Esophagus (tissue), 2 donors: ENCODE data around the gene OR2M2. TPM values are rescaled to one million over a fixed set of nuclear protein-coding genes. Genes with fewer than 3 reads are reported as not detected.

ENCODE experiments used
- H3K27ac ChIP-seq, 2 donors: one replicate each; pipeline ENCODE4 v1.5.1; 2013; ENCODE audit warnings: low read depth in 2 of 2, mild to moderate bottlenecking in 2 of 2, inconsistent platforms in 1 of 2, low read length in 1 of 2, moderate library complexity in 1 of 2
- H3K27me3 ChIP-seq, 2 donors: one replicate each; pipeline ENCODE4 v1.6.1; 2013; ENCODE audit warnings: low read length in 2 of 2, control low read depth in 1 of 2, mild to moderate bottlenecking in 1 of 2; ENCODE audit not compliant: insufficient read depth in 2 of 2, control insufficient read depth in 1 of 2
- H3K36me3 ChIP-seq, 2 donors: one replicate each; pipeline ENCODE4 v1.6.1; 2013; ENCODE audit warnings: low read length in 1 of 2; ENCODE audit not compliant: control insufficient read depth in 2 of 2, insufficient read depth in 2 of 2
- H3K4me1 ChIP-seq, 2 donors: one replicate each; pipeline ENCODE4 v1.6.1; 2013; ENCODE audit warnings: low read length in 1 of 2; ENCODE audit not compliant: control insufficient read depth in 2 of 2, insufficient read depth in 2 of 2
- H3K4me3 ChIP-seq, 2 donors: one replicate each; pipeline ENCODE4 v1.5.1; 2013; ENCODE audit warnings: low read length in 2 of 2, mild to moderate bottlenecking in 2 of 2, low read depth in 1 of 2, moderate library complexity in 1 of 2
- H3K9me3 ChIP-seq, 2 donors: one replicate each; pipeline ENCODE4 v1.6.1; 2013; ENCODE audit warnings: mild to moderate bottlenecking in 2 of 2, low read depth in 1 of 2, low read length in 1 of 2, moderate library complexity in 1 of 2; ENCODE audit not compliant: control insufficient read depth in 2 of 2, insufficient read depth in 1 of 2
- WGBS, 2 donors: extraction: QIAGEN DNeasy Blood & Tissue Kit; methylation state at CpG; one replicate each; pipeline ENCODE4 v1.1.7; 2013; 5-methylcytosine and 5-hydroxymethylcytosine counted together
- polyA plus RNA-seq, 2 donors: library from polyadenylated mRNA; stranded (reverse); fragments of 200-250 nt; gene quantifications; one replicate each; pipeline ENCODE4 v1.2.3, GENCODE V29; 2013
- donor health status: healthy with polysubstance abuse.
- donor health status: Bipolar disorder and iron deficiency.

Gene OR2M2
- polyA plus RNA-seq, 2 donors, result not detected

- no peaks in the 10 kb centered on the region for H3K4me1 ChIP-seq
- no peak overlapping the region for H3K4me3 ChIP-seq
- no peaks in the 10 kb centered on the region for H3K36me3 ChIP-seq
- H3K9me3 ChIP-seq, result peaks cover 0 to 14% of the 10 kb centered on the region in 2 donors
- no peak overlapping the region for H3K27ac ChIP-seq
- 83 to 85% methylated on average over 12 of the region's 12 CpGs for whole genome bisulfite sequencing, 2 donors
- H3K27me3 ChIP-seq, result no peaks in the 10 kb centered on the region
Measured at GRCh38 chr1:248164031-248164430, 10.6 kb upstream of the OR2M2 start.

- Histone ChIP-seq H3K4me3 (no peak overlapping the region), H3K27me3 (no peaks in the 10 kb centered on the region), H3K4me1 (no peaks in the 10 kb centered on the region), H3K27ac (no peak overlapping the region), H3K9me3 (peaks cover 0 to 14% of the 10 kb centered on the region in 2 donors), H3K36me3 (no peaks in the 10 kb centered on the region)
- WGBS, 2 donors, result 89 to 92% methylated on average over 14 of the region's 14 CpGs
Measured at GRCh38 chr1:248165186-248165585, 9.4 kb upstream of the OR2M2 start.

- H3K4me1 ChIP-seq, result no peaks in the 10 kb centered on the region
- H3K4me3 ChIP-seq, result no peak overlapping the region
- no peaks in the 10 kb centered on the region for H3K36me3 ChIP-seq
- H3K9me3 ChIP-seq, result peaks cover 0 to 5% of the 10 kb centered on the region in 2 donors
- 63 to 68% methylated on average over 7 of the region's 7 CpGs for WGBS, 2 donors
- H3K27ac ChIP-seq, result no peak overlapping the region
- H3K27me3 ChIP-seq, result no peaks in the 10 kb centered on the region
Measured at GRCh38 chr1:248183996-248184395, 9.4 kb downstream of the OR2M2 start.

GRCh38 chr1:248187363-248187762, 12.7 kb downstream of the OR2M2 start:
- 66 to 70% methylated on average over 3 of the region's 3 CpGs for WGBS, 2 donors
- Histone ChIP-seq H3K36me3 (no peaks in the 10 kb centered on the region), H3K9me3 (peaks cover 0 to 5% of the 10 kb centered on the region in 2 donors), H3K4me1 (no peaks in the 10 kb centered on the region), H3K27ac (no peak overlapping the region), H3K27me3 (no peaks in the 10 kb centered on the region), H3K4me3 (no peak overlapping the region)

- Histone ChIP-seq H3K9me3 (peaks cover 0 to 5% of the 10 kb centered on the region in 2 donors), H3K27me3 (no peaks in the 10 kb centered on the region), H3K4me1 (no peaks in the 10 kb centered on the region), H3K4me3 (no peak overlapping the region), H3K27ac (no peak overlapping the region), H3K36me3 (no peaks in the 10 kb centered on the region)
- WGBS, 2 donors, result 52 to 60% methylated on average over 11 of the region's 11 CpGs
Measured at GRCh38 chr1:248189026-248189425, 14.4 kb downstream of the OR2M2 start.

GRCh38 chr1:248194117-248194516, 19.5 kb downstream of the OR2M2 start:
- no peaks in the 10 kb centered on the region for H3K27me3 ChIP-seq
- no peaks in the 10 kb centered on the region for H3K36me3 ChIP-seq
- no peaks in the 10 kb centered on the region for H3K9me3 ChIP-seq
- no peak overlapping the region for H3K27ac ChIP-seq
- no peak overlapping the region for H3K4me3 ChIP-seq
- WGBS, 2 donors, result 59 to 71% methylated on average over 1 of the region's 1 CpG
- no peaks in the 10 kb centered on the region for H3K4me1 ChIP-seq

GRCh38 chr1:248196965-248197364, 22.3 kb downstream of the OR2M2 start, which contains the start of gene OR2M3:
TSS of gene OR2M3 (plus strand) at chr1:248197265. CDS start at chr1:248203068, 5,803 bp downstream.
- Histone ChIP-seq H3K4me1 (no peaks in the 10 kb centered on the region), H3K9me3 (no peaks in the 10 kb centered on the region), H3K4me3 (no peak within 1 kb of the TSS), H3K36me3 (no peaks in the 10 kb centered on the region), H3K27me3 (no peaks in the 10 kb centered on the region), H3K27ac (no peak within 1 kb of the TSS)
- 58 to 66% methylated on average over 4 of the region's 4 CpGs for WGBS, 2 donors

- Histone ChIP-seq H3K27me3 (no peaks in the 10 kb centered on the region), H3K4me1 (no peaks in the 10 kb centered on the region), H3K9me3 (no peaks in the 10 kb centered on the region), H3K36me3 (no peaks in the 10 kb centered on the region), H3K4me3 (no peak overlapping the region), H3K27ac (no peak overlapping the region)
- WGBS, 2 donors, result 94 to 95% methylated on average over 1 of the region's 1 CpG
Measured at GRCh38 chr1:248215880-248216279, 41.3 kb downstream of the OR2M2 start.

- Histone ChIP-seq H3K9me3 (peaks cover 4 to 12% of the 10 kb centered on the region in 2 donors), H3K4me3 (no peak overlapping the region), H3K4me1 (no peaks in the 10 kb centered on the region), H3K27ac (no peak overlapping the region), H3K36me3 (no peaks in the 10 kb centered on the region), H3K27me3 (no peaks in the 10 kb centered on the region)
- 66 to 83% methylated on average over 1 of the region's 1 CpG for WGBS, 2 donors
Measured at GRCh38 chr1:248225537-248225936, 50.9 kb downstream of the OR2M2 start.

GRCh38 chr1:248229360-248229908, 54.8 kb downstream of the OR2M2 start:
- H3K9me3 ChIP-seq, result peaks cover 4 to 12% of the 10 kb centered on the region in 2 donors
- 62 to 66% methylated on average over 6 of the region's 6 CpGs for WGBS, 2 donors
- H3K36me3 ChIP-seq, result no peaks in the 10 kb centered on the region
- no peaks in the 10 kb centered on the region for H3K4me1 ChIP-seq
- H3K4me3 ChIP-seq, result no peak overlapping the region
- H3K27me3 ChIP-seq, result no peaks in the 10 kb centered on the region
- H3K27ac ChIP-seq, result no peak overlapping the region
